Neuron (in vitro differentiated cells): ENCODE measurements around the gene C2CD5.

ENCODE experiments used
- H2AFZ ChIP-seq: one replicate; pipeline ENCODE4 v1.6.1; 2013; ENCODE audit warnings: low read depth, mild to moderate bottlenecking, inconsistent platforms, low read length, moderate library complexity
- H3K27me3 ChIP-seq: one replicate; pipeline ENCODE4 v1.6.1; 2013; ENCODE audit warnings: low read length; ENCODE audit not compliant: insufficient read depth
- H3K36me3 ChIP-seq: one replicate; pipeline ENCODE4 v1.6.1; 2013; ENCODE audit warnings: low read length; ENCODE audit not compliant: insufficient read depth
- H3K4me1 ChIP-seq: one replicate; pipeline ENCODE4 v1.6.1; 2013; ENCODE audit warnings: low read length; ENCODE audit not compliant: insufficient read depth
- H3K4me3 ChIP-seq: 2 replicates; pipeline ENCODE4 v1.5.1; 2013; ENCODE audit warnings: mild to moderate bottlenecking, low read length, moderate library complexity
- H3K9me3 ChIP-seq: one replicate; pipeline ENCODE4 v1.6.1; 2013; ENCODE audit warnings: low read length

Gene C2CD5

GRCh38 chr12:22414742-22415141 is 129.6 kb downstream of the C2CD5 start:
- H2AFZ ChIP-seq: no peak overlapping the region
- no peaks in the 10 kb centered on the region for H3K27me3 ChIP-seq
- H3K9me3 ChIP-seq: no peaks in the 10 kb centered on the region
- no peaks in the 10 kb centered on the region for H3K36me3 ChIP-seq
- H3K4me1 ChIP-seq: no peaks in the 10 kb centered on the region
- no peak overlapping the region for H3K4me3 ChIP-seq

- Histone ChIP-seq H3K9me3 (no peaks in the 10 kb centered on the region), H3K4me3 (no peak overlapping the region), H3K4me1 (no peaks in the 10 kb centered on the region), H3K36me3 (no peaks in the 10 kb centered on the region), H2AFZ (no peak overlapping the region), H3K27me3 (no peaks in the 10 kb centered on the region)
Measured at GRCh38 chr12:22413592-22413991, 130.8 kb downstream of the C2CD5 start.

GRCh38 chr12:22412581-22412980 is 131.8 kb downstream of the C2CD5 start:
- H2AFZ ChIP-seq: no peak overlapping the region
- H3K9me3 ChIP-seq: no peaks in the 10 kb centered on the region
- H3K27me3 ChIP-seq: no peaks in the 10 kb centered on the region
- H3K4me1 ChIP-seq: no peaks in the 10 kb centered on the region
- no peaks in the 10 kb centered on the region for H3K36me3 ChIP-seq
- H3K4me3 ChIP-seq: no peak overlapping the region

- Histone ChIP-seq H3K4me3 (no peak overlapping the region), H2AFZ (no peak overlapping the region), H3K4me1 (no peaks in the 10 kb centered on the region), H3K27me3 (no peaks in the 10 kb centered on the region), H3K9me3 (no peaks in the 10 kb centered on the region), H3K36me3 (no peaks in the 10 kb centered on the region)
Measured at GRCh38 chr12:22410486-22410885, 133.9 kb downstream of the C2CD5 start.

GRCh38 chr12:22409377-22410164 is 134.8 kb downstream of the C2CD5 start:
- Histone ChIP-seq H3K36me3 (no peaks in the 10 kb centered on the region), H2AFZ (peak overlapping the region; percentile 37), H3K27me3 (no peaks in the 10 kb centered on the region), H3K4me1 (no peaks in the 10 kb centered on the region), H3K4me3 (no peak overlapping the region), H3K9me3 (no peaks in the 10 kb centered on the region)

GRCh38 chr12:22408610-22409376 is 135.5 kb downstream of the C2CD5 start:
- Histone ChIP-seq H3K9me3 (no peaks in the 10 kb centered on the region), H3K36me3 (no peaks in the 10 kb centered on the region), H2AFZ (peak overlapping the region; percentile 37), H3K27me3 (no peaks in the 10 kb centered on the region), H3K4me3 (no peak overlapping the region), H3K4me1 (no peaks in the 10 kb centered on the region)

- no peaks in the 10 kb centered on the region for H3K27me3 ChIP-seq
- H3K9me3 ChIP-seq: no peaks in the 10 kb centered on the region
- no peaks in the 10 kb centered on the region for H3K36me3 ChIP-seq
- H3K4me1 ChIP-seq: no peaks in the 10 kb centered on the region
- no peak overlapping the region for H2AFZ ChIP-seq
- no peak overlapping the region for H3K4me3 ChIP-seq
Measured at GRCh38 chr12:22407397-22407796, 136.9 kb downstream of the C2CD5 start.

- Histone ChIP-seq H3K4me1 (no peaks in the 10 kb centered on the region), H3K4me3 (no peak overlapping the region), H2AFZ (no peak overlapping the region), H3K27me3 (no peaks in the 10 kb centered on the region), H3K36me3 (no peaks in the 10 kb centered on the region), H3K9me3 (no peaks in the 10 kb centered on the region)
Measured at GRCh38 chr12:22406627-22407026, 137.7 kb downstream of the C2CD5 start.

GRCh38 chr12:22399464-22400180 is 144.7 kb downstream of the C2CD5 start:
- H2AFZ ChIP-seq: no peak overlapping the region
- H3K4me1 ChIP-seq: no peaks in the 10 kb centered on the region
- no peaks in the 10 kb centered on the region for H3K36me3 ChIP-seq
- H3K27me3 ChIP-seq: no peaks in the 10 kb centered on the region
- H3K4me3 ChIP-seq: no peak overlapping the region
- H3K9me3 ChIP-seq: peaks cover 3% of the 10 kb centered on the region
